HL-60 (cell line): ENCODE data around the gene TSR2.

Source experiments
- GABPA ChIP-seq: IDR thresholded peaks from 2 replicates; pipeline ENCODE4 v1.6.1; 2012; ENCODE audit warnings: low read depth
- POLR2AphosphoS5 ChIP-seq: IDR thresholded peaks from 2 replicates; pipeline ENCODE4 v1.6.1; 2012; ENCODE audit warnings: low read depth
- TF ChIP-seq, protein P1 (sequence below): IDR thresholded peaks from one replicate; pipeline ENCODE4 v1.5.1; 2011; ENCODE audit warnings: low read length, control low read depth, inconsistent platforms; ENCODE audit not compliant: insufficient read depth
- TF ChIP-seq, protein P2 (sequence below): IDR thresholded peaks from 2 replicates; pipeline ENCODE4 v1.6.1; 2012; ENCODE audit warnings: low read depth; ENCODE audit not compliant: insufficient replicate concordance

DNA sequence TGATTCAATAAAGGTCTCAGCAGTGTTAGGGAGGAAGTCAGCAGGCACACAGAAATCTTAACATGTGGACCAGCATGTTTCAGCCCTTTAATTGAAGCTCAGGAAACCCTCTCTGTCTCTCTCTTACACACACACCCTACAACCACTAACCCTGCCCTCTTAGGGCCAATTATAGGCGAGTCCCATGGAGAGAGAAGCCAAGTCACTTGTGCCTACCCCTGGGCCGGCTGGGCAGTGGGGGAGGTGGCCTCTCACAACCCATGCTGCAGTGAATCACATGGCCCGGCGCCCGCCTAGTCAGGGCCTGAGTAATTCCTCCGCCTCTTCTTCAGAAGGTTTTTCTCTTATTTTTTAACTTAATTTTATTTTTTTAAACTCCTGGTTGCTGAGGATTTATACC, 52.1 kb downstream of the TSR2 start:
- TF ChIP-seq POLR2AphosphoS5, result no peak
- TF ChIP-seq, protein P1, sequence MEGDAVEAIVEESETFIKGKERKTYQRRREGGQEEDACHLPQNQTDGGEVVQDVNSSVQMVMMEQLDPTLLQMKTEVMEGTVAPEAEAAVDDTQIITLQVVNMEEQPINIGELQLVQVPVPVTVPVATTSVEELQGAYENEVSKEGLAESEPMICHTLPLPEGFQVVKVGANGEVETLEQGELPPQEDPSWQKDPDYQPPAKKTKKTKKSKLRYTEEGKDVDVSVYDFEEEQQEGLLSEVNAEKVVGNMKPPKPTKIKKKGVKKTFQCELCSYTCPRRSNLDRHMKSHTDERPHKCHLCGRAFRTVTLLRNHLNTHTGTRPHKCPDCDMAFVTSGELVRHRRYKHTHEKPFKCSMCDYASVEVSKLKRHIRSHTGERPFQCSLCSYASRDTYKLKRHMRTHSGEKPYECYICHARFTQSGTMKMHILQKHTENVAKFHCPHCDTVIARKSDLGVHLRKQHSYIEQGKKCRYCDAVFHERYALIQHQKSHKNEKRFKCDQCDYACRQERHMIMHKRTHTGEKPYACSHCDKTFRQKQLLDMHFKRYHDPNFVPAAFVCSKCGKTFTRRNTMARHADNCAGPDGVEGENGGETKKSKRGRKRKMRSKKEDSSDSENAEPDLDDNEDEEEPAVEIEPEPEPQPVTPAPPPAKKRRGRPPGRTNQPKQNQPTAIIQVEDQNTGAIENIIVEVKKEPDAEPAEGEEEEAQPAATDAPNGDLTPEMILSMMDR, result no peak
- TF ChIP-seq, protein P2, sequence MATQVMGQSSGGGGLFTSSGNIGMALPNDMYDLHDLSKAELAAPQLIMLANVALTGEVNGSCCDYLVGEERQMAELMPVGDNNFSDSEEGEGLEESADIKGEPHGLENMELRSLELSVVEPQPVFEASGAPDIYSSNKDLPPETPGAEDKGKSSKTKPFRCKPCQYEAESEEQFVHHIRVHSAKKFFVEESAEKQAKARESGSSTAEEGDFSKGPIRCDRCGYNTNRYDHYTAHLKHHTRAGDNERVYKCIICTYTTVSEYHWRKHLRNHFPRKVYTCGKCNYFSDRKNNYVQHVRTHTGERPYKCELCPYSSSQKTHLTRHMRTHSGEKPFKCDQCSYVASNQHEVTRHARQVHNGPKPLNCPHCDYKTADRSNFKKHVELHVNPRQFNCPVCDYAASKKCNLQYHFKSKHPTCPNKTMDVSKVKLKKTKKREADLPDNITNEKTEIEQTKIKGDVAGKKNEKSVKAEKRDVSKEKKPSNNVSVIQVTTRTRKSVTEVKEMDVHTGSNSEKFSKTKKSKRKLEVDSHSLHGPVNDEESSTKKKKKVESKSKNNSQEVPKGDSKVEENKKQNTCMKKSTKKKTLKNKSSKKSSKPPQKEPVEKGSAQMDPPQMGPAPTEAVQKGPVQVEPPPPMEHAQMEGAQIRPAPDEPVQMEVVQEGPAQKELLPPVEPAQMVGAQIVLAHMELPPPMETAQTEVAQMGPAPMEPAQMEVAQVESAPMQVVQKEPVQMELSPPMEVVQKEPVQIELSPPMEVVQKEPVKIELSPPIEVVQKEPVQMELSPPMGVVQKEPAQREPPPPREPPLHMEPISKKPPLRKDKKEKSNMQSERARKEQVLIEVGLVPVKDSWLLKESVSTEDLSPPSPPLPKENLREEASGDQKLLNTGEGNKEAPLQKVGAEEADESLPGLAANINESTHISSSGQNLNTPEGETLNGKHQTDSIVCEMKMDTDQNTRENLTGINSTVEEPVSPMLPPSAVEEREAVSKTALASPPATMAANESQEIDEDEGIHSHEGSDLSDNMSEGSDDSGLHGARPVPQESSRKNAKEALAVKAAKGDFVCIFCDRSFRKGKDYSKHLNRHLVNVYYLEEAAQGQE, result no peak
- TF ChIP-seq GABPA, result no peak
